Measurements from ENCODE around the gene AGO1.
"Not testable (repeated sequence)": the region's sequence is repeated elsewhere in the genome, so short reads cannot be mapped to it uniquely, and the experiment has no call there.

Gene AGO1

GRCh38 chr1:35945327-35945726 is 62.3 kb downstream of the AGO1 start:
- H3K36me3 ChIP-seq (ENCODE audit: insufficient read depth, low read length) = peaks cover 11% of the 10 kb centered on the region
- H3K27ac ChIP-seq (ENCODE audit: low read depth, low read length) = no peak overlapping the region

DNA sequence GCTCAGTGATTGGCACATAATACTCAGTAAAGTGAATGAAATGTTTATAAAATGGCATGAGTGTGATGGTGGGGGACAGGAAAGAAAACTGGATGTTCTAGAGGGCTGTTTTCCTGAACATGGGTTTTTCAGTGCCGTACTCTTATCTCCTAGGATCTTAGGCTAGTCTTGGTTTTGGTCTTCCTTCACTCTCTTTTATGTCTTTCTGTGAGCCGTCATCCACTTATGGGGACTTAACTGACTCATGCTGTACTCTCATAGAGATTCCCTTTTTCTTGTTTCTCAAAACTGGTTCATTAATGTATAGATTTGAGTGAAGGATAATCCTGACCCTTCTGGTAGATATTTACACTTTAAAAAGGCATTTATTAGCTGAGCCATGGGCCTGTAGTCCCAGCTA is 64.5 kb downstream of the AGO1 start:
- H3K4me1 ChIP-seq (ENCODE audit: insufficient read depth, low read length) = peaks cover 6% of the 10 kb centered on the region
- no peak overlapping the region for H3K4me3 ChIP-seq (ENCODE audit: low read depth in 1 of 2, low read length in 2 of 2)
- no peak overlapping the region for H3K9ac ChIP-seq (ENCODE audit: low read length)
- H3K27me3 ChIP-seq (ENCODE audit: control insufficient read depth in 1 of 2, insufficient read depth in 2 of 2, low read length in 2 of 2) = no peaks in the 10 kb centered on the region
- H3K36me3 ChIP-seq (ENCODE audit: insufficient read depth, low read length) = peaks cover 17% of the 10 kb centered on the region
- no peak overlapping the region for H3K27ac ChIP-seq (ENCODE audit: low read depth, low read length)
- no peaks in the 10 kb centered on the region for H3K9me3 ChIP-seq (ENCODE audit: low read length)

More at GRCh38 chr1:35945327-35945726, 62.3 kb downstream of the AGO1 start:
- no peak overlapping the region for H3K4me3 ChIP-seq (ENCODE audit: low read depth in 1 of 2, low read length in 2 of 2)
- no peaks in the 10 kb centered on the region for H3K9me3 ChIP-seq (ENCODE audit: low read length)
- H3K4me1 ChIP-seq (ENCODE audit: insufficient read depth, low read length) = peaks cover 6% of the 10 kb centered on the region
- no peaks in the 10 kb centered on the region for H3K27me3 ChIP-seq (ENCODE audit: control insufficient read depth in 1 of 2, insufficient read depth in 2 of 2, low read length in 2 of 2)
- no peak overlapping the region for H3K9ac ChIP-seq (ENCODE audit: low read length)

GRCh38 chr1:35958558-35958957 is 75.5 kb downstream of the AGO1 start:
- Histone ChIP-seq H3K4me3 (ENCODE audit: low read depth in 1 of 2, low read length in 2 of 2) (no peak overlapping the region), H3K9me3 (ENCODE audit: low read length) (no peaks in the 10 kb centered on the region), H3K27me3 (ENCODE audit: control insufficient read depth in 1 of 2, insufficient read depth in 2 of 2, low read length in 2 of 2) (no peaks in the 10 kb centered on the region)

DNA sequence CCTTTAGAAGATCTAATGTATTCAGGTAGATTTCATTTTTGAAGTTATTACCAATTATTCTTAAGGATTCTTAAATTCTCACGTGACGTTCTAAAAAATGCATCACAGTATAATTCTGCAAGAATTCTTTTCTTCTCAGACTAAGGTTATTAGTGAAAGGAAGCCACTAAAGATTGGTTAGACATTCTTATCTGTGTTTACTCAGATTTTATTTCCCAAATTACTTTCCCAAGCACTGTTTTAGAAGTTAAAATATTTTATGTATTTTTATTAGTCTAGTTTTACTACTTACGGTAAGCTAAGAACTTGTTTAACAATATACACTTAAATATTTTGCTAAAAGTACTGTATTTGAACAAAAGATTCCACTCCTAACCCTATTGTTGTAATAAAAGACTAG is 76.3 kb downstream of the AGO1 start:
- H3K9ac ChIP-seq (ENCODE audit: low read length) = no peak overlapping the region
- H3K27ac ChIP-seq (ENCODE audit: low read depth, low read length) = no peak overlapping the region
- H3K4me3 ChIP-seq (ENCODE audit: low read depth in 1 of 2, low read length in 2 of 2) = no peak overlapping the region
- no peaks in the 10 kb centered on the region for H3K27me3 ChIP-seq (ENCODE audit: control insufficient read depth in 1 of 2, insufficient read depth in 2 of 2, low read length in 2 of 2)
- H3K9me3 ChIP-seq (ENCODE audit: low read length) = no peaks in the 10 kb centered on the region
- H3K4me1 ChIP-seq (ENCODE audit: insufficient read depth, low read length) = no peaks in the 10 kb centered on the region
- H3K36me3 ChIP-seq (ENCODE audit: insufficient read depth, low read length) = no peaks in the 10 kb centered on the region

More at GRCh38 chr1:35958558-35958957, 75.5 kb downstream of the AGO1 start:
- Histone ChIP-seq H3K9ac (ENCODE audit: low read length) (no peak overlapping the region), H3K4me1 (ENCODE audit: insufficient read depth, low read length) (no peaks in the 10 kb centered on the region), H3K36me3 (ENCODE audit: insufficient read depth, low read length) (no peaks in the 10 kb centered on the region), H3K27ac (ENCODE audit: low read depth, low read length) (no peak overlapping the region)

DNA sequence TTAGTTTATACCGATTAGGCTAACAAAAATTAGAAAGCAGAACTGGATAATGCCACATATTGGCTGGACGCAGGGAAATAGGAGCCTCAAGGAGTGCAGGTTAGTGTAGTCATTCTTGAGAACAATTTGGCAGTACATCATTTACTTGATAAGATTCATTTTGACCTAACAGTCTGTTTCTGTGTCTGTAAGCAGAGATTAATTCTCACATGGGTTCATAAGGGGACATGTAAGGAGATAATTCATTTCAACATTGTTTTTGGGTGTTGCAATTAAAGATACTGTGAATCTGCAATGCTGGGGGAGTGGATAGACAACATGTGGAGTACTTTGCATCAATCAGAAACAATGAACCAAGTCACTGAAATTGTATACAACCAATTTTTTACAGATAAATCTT is 79.9 kb downstream of the AGO1 start:
- Histone ChIP-seq H3K9me3 (ENCODE audit: low read length) (no peaks in the 10 kb centered on the region), H3K4me3 (ENCODE audit: low read depth in 1 of 2, low read length in 2 of 2) (no peak overlapping the region), H3K4me1 (ENCODE audit: insufficient read depth, low read length) (no peaks in the 10 kb centered on the region), H3K9ac (ENCODE audit: low read length) (no peak overlapping the region), H3K36me3 (ENCODE audit: insufficient read depth, low read length) (no peaks in the 10 kb centered on the region), H3K27ac (ENCODE audit: low read depth, low read length) (no peak overlapping the region), H3K27me3 (ENCODE audit: control insufficient read depth in 1 of 2, insufficient read depth in 2 of 2, low read length in 2 of 2) (no peaks in the 10 kb centered on the region)

DNA sequence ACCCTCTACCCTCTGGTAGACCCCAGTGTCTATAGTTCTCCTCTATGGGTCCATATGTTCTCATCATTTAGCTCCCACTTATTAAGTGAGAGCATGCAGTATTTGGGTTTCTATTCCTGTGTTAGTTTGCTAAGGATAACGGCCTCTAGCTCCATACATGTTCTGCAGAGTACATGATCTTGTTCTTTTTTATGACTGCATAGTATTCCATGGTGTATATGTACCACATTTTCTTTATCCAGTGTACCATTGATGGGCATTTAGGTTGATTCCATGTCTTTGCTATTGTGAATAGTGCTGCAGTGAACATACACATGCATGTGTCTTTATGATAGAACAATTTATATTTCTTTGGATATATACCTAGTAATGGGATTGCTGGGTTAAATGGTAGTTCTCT is 81.3 kb downstream of the AGO1 start:
- H3K27me3 ChIP-seq (ENCODE audit: control insufficient read depth in 1 of 2, insufficient read depth in 2 of 2, low read length in 2 of 2); H3K9me3 ChIP-seq (ENCODE audit: low read length); H3K27ac ChIP-seq (ENCODE audit: low read depth, low read length); H3K9ac ChIP-seq (ENCODE audit: low read length); H3K4me3 ChIP-seq (ENCODE audit: low read depth in 1 of 2, low read length in 2 of 2); H3K4me1 ChIP-seq (ENCODE audit: insufficient read depth, low read length); H3K36me3 ChIP-seq (ENCODE audit: insufficient read depth, low read length): not testable (repeated sequence)

DNA sequence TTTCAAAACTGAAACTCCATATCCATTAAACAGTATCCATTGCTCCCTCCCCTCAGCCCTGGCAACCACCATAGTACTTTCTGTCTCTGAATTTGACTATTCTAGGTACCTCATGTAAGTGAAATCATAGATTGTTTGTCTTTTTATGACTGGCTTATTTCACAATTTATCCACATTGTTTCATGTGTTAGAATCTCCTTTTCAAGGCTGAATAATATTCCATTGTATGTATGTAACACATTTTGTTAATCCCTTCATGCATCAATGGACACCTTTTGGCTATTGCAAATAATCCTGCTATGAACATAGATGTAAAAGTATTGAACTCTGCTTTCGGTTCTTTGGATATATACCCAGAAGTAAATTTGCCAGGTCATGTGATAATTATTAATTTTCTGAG is 85.4 kb downstream of the AGO1 start:
- H3K27me3 ChIP-seq (ENCODE audit: control insufficient read depth in 1 of 2, insufficient read depth in 2 of 2, low read length in 2 of 2) = no peaks in the 10 kb centered on the region
- no peaks in the 10 kb centered on the region for H3K36me3 ChIP-seq (ENCODE audit: insufficient read depth, low read length)
- H3K9me3 ChIP-seq (ENCODE audit: low read length) = no peaks in the 10 kb centered on the region
- H3K4me3 ChIP-seq (ENCODE audit: low read depth in 1 of 2, low read length in 2 of 2) = no peak overlapping the region
- H3K4me1 ChIP-seq (ENCODE audit: insufficient read depth, low read length) = no peaks in the 10 kb centered on the region
- no peak overlapping the region for H3K9ac ChIP-seq (ENCODE audit: low read length)
- H3K27ac ChIP-seq (ENCODE audit: low read depth, low read length) = no peak overlapping the region

- H3K4me1 ChIP-seq (ENCODE audit: insufficient read depth, low read length) = no peaks in the 10 kb centered on the region
- no peak overlapping the region for H3K9ac ChIP-seq (ENCODE audit: low read length)
- no peak overlapping the region for H3K4me3 ChIP-seq (ENCODE audit: low read depth in 1 of 2, low read length in 2 of 2)
- peaks cover 10% of the 10 kb centered on the region for H3K36me3 ChIP-seq (ENCODE audit: insufficient read depth, low read length)
- no peaks in the 10 kb centered on the region for H3K27me3 ChIP-seq (ENCODE audit: control insufficient read depth in 1 of 2, insufficient read depth in 2 of 2, low read length in 2 of 2)
- H3K27ac ChIP-seq (ENCODE audit: low read depth, low read length) = no peak overlapping the region
- H3K9me3 ChIP-seq (ENCODE audit: low read length) = no peaks in the 10 kb centered on the region
Observed at GRCh38 chr1:35971601-35972000, 88.6 kb downstream of the AGO1 start.

DNA sequence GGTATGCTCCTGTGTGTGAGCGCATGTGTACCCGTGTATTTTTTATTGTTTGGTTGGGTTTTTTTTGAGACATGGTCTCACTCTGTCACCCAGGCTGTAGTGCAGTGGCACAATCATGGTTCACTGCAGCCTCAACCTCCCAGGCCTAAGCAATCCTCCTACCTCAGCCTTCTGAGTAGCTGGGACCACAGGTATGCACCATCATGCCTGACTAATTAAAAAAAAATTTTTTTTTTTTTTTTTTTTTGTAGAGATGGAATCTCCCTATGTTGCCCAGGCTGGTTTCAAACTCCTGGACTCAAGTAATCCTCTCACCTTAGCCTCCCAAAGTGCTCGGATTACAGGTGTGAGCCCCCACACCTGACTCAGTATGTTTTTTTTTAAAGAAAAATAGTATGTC is 89.6 kb downstream of the AGO1 start:
- peaks cover 10% of the 10 kb centered on the region for H3K36me3 ChIP-seq (ENCODE audit: insufficient read depth, low read length)
- H3K9me3 ChIP-seq (ENCODE audit: low read length); H3K9ac ChIP-seq (ENCODE audit: low read length): not testable (repeated sequence)

GRCh38 chr1:35980090-35980489 is 97.1 kb downstream of the AGO1 start:
- Histone ChIP-seq H3K9me3 (ENCODE audit: low read length) (no peaks in the 10 kb centered on the region), H3K27me3 (ENCODE audit: control insufficient read depth in 1 of 2, insufficient read depth in 2 of 2, low read length in 2 of 2) (no peaks in the 10 kb centered on the region), H3K36me3 (ENCODE audit: insufficient read depth, low read length) (peaks cover 5% of the 10 kb centered on the region), H3K4me1 (ENCODE audit: insufficient read depth, low read length) (no peaks in the 10 kb centered on the region), H3K9ac (ENCODE audit: low read length) (no peak overlapping the region), H3K27ac (ENCODE audit: low read depth, low read length) (no peak overlapping the region), H3K4me3 (ENCODE audit: low read depth in 1 of 2, low read length in 2 of 2) (no peak overlapping the region)

More for the DNA sequence above, 89.6 kb downstream of the AGO1 start:
- not testable (repeated sequence) for H3K4me1 ChIP-seq (ENCODE audit: insufficient read depth, low read length); H3K27me3 ChIP-seq (ENCODE audit: control insufficient read depth in 1 of 2, insufficient read depth in 2 of 2, low read length in 2 of 2); H3K4me3 ChIP-seq (ENCODE audit: low read depth in 1 of 2, low read length in 2 of 2); H3K27ac ChIP-seq (ENCODE audit: low read depth, low read length)
